Esophagus squamous epithelium (tissue), 5 donors: ENCODE measurements around the gene GPR179. TPM values are rescaled to one million over a fixed set of nuclear protein-coding genes. Genes with fewer than 3 reads are reported as not detected.
A peak's percentile ranks its signal among the peaks of the same experiment; 100 is the strongest.

ENCODE experiments used
- DNase-seq: peaks from one replicate; lab custom pipeline; 2025; lab: John Stamatoyannopoulos, UW
- H3K27ac ChIP-seq, 4 donors: fragments of 200-600 bp; sonication (generic); one replicate each; pipeline ENCODE4 v1.5.1; 2016 to 2019; ENCODE audit warnings: mild to moderate bottlenecking in 1 of 4
- H3K27me3 ChIP-seq, 4 donors: fragments of 200-600 bp; sonication (generic); 1 replicate in 3 of 4; 2 replicates in 1 of 4; pipeline versions ENCODE4 v1.5.1 to v1.6.0; 2017 to 2021; ENCODE audit warnings: antibody characterized with exemption in 1 of 4
- H3K36me3 ChIP-seq, 3 donors: fragments of 200-600 bp; sonication (generic); one replicate each; pipeline ENCODE4 v1.5.1; 2016 to 2019
- H3K4me1 ChIP-seq, 3 donors: fragments of 200-600 bp; sonication (generic); one replicate each; pipeline ENCODE4 v1.5.1; 2017 to 2019
- H3K4me3 ChIP-seq, 4 donors: fragments of 200-600 bp; sonication (generic); 1 replicate in 3 of 4; 2 replicates in 1 of 4; pipeline ENCODE4 v1.5.1; 2016 to 2019; ENCODE audit warnings: mild to moderate bottlenecking in 2 of 4, moderate library complexity in 1 of 4
- H3K9me3 ChIP-seq, 3 donors: fragments of 200-600 bp; sonication (generic); one replicate each; pipeline ENCODE4 v1.5.1; 2016 to 2019
- CTCF ChIP-seq, 6 experiments: fragments of 450-650 bp in 4 of 6; fragments of 200-600 bp in 2 of 6; sonication (generic) in 2 of 6; IDR thresholded peaks; one replicate each; pipeline ENCODE4 v1.5.1; 2016 to 2019; ENCODE audit warnings: antibody characterized with exemption in 6 of 6, mild to moderate bottlenecking in 4 of 6, moderate library complexity in 4 of 6
- POLR2A ChIP-seq, 4 donors: fragments of 450-650 bp; IDR thresholded peaks; one replicate each; pipeline ENCODE4 v1.6.1; 2017; ENCODE audit warnings: antibody characterized with exemption in 4 of 4, mild to moderate bottlenecking in 4 of 4, moderate library complexity in 3 of 4
- WGBS, 2 donors: methylation state at CpG; one replicate each; pipeline ENCODE4 v1.1.5; 2018; 5-methylcytosine and 5-hydroxymethylcytosine counted together
- intact Hi-C: fragments of 100-400 bp; cut with DNase I; formaldehyde crosslinking; loops from one replicate; pipeline ENCODE4 v1.15.0; 2022
- total RNA-seq, 4 donors: library from RNA; depleted of rRNA; stranded (reverse); fragments of >200 nt; gene quantifications; one replicate each; pipeline ENCODE4 v1.1.0, GENCODE V29; 2016
- donor health status: DM: yes; HTN: yes; CAD: no.

The GPR179 gene
- total RNA-seq, 4 donors from 2014 or later: under 0.01 TPM; not detected in 3

GRCh38 chr17:38322897-38323296 is 20.9 kb downstream of the GPR179 start:
- H3K27me3 ChIP-seq: no peaks in the 10 kb centered on the region
- H3K27ac ChIP-seq: no peak overlapping the region
- TF ChIP-seq CTCF (IDR thresholded peaks at IDR 0.05) (no peak), POLR2A (IDR thresholded peaks at IDR 0.05) (no peak)
- H3K9me3 ChIP-seq: no peaks in the 10 kb centered on the region
- WGBS, 2 donors: 93 to 96% methylated on average over 1 of the region's 1 CpG
- intact Hi-C loops: no loop called here
- DNase-seq: no peak
- H3K36me3 ChIP-seq: peaks cover 0 to 53% (median 8%) of the 10 kb centered on the region in 3 donors
- peaks cover 0 to 30% (median 6%) of the 10 kb centered on the region in 3 donors for H3K4me1 ChIP-seq
- H3K4me3 ChIP-seq: no peak overlapping the region

GRCh38 chr17:38322156-38322779 is 21.5 kb downstream of the GPR179 start:
- Histone ChIP-seq H3K4me3 (no peak overlapping the region), H3K4me1 (peaks cover 0 to 30% (median 6%) of the 10 kb centered on the region in 3 donors), H3K9me3 (no peaks in the 10 kb centered on the region), H3K27ac (no peak overlapping the region), H3K36me3 (peaks cover 0 to 54% (median 8%) of the 10 kb centered on the region in 3 donors), H3K27me3 (no peaks in the 10 kb centered on the region)
- no peak for TF ChIP-seq POLR2A (IDR thresholded peaks at IDR 0.05)
- TF ChIP-seq CTCF (IDR thresholded peaks at IDR 0.05): peak in 5 of 6 experiments; percentile 30 to 87 (median 37)
- intact Hi-C loops: no loop called here
- WGBS, 2 donors: 24 to 26% methylated on average over 4 to 5 of the region's 8 CpGs
- DNase-seq: no peak

GRCh38 chr17:38320482-38320881 is 23.3 kb downstream of the GPR179 start:
- TF ChIP-seq POLR2A (IDR thresholded peaks at IDR 0.05) (no peak), CTCF (IDR thresholded peaks at IDR 0.05) (peak in 1 of 6 experiments; percentile 21)
- no peak overlapping the region for H3K4me3 ChIP-seq
- H3K27ac ChIP-seq: peak overlapping the region; percentile 25 to 63 (median 52)
- intact Hi-C loops: no loop called here
- no peak for DNase-seq
- H3K9me3 ChIP-seq: no peaks in the 10 kb centered on the region
- no peaks in the 10 kb centered on the region for H3K27me3 ChIP-seq
- WGBS, 2 donors: 35 to 55% methylated on average over 10 of the region's 10 CpGs
- H3K4me1 ChIP-seq: peaks cover 0 to 29% (median 6%) of the 10 kb centered on the region in 3 donors
- peaks cover 0 to 71% (median 8%) of the 10 kb centered on the region in 3 donors for H3K36me3 ChIP-seq

GRCh38 chr17:38317081-38317480 is 26.7 kb downstream of the GPR179 start:
- Histone ChIP-seq H3K9me3 (no peaks in the 10 kb centered on the region), H3K4me3 (no peak overlapping the region), H3K36me3 (peaks cover 0 to 75% (median 5%) of the 10 kb centered on the region in 3 donors), H3K4me1 (peaks cover 0 to 25% (median 6%) of the 10 kb centered on the region in 3 donors), H3K27me3 (no peaks in the 10 kb centered on the region), H3K27ac (no peak overlapping the region)
- WGBS, 2 donors: 73 to 75% methylated on average over 3 of the region's 3 CpGs
- intact Hi-C loops: no loop called here
- no peak for DNase-seq
- no peak for TF ChIP-seq POLR2A (IDR thresholded peaks at IDR 0.05)
- no peak for TF ChIP-seq CTCF (IDR thresholded peaks at IDR 0.05)

- no peak for DNase-seq
- intact Hi-C loops: no loop called here
- 62 to 64% methylated on average over 3 of the region's 3 CpGs for WGBS, 2 donors
- Histone ChIP-seq H3K27me3 (no peaks in the 10 kb centered on the region), H3K27ac (no peak overlapping the region), H3K4me3 (no peak overlapping the region), H3K36me3 (peaks cover 0 to 76% (median 5%) of the 10 kb centered on the region in 3 donors), H3K9me3 (no peaks in the 10 kb centered on the region), H3K4me1 (peaks cover 0 to 10% (median 0%) of the 10 kb centered on the region in 3 donors)
- no peak for TF ChIP-seq CTCF (IDR thresholded peaks at IDR 0.05)
- TF ChIP-seq POLR2A (IDR thresholded peaks at IDR 0.05): no peak
These were observed 28.3 kb downstream of the GPR179 start for GRCh38 chr17:38315497-38315896.
